ENCODE data around the gene KANSL1L. TPM values are rescaled to one million over a fixed set of nuclear protein-coding genes. Genes with fewer than 3 reads are reported as not detected.
A peak's percentile ranks its signal among the peaks of the same experiment; 100 is the strongest.
"Not testable (repeated sequence)": the region's sequence is repeated elsewhere in the genome, so short reads cannot be mapped to it uniquely, and the experiment has no call there.

KANSL1L gene
- total and polyA plus RNA-seq, 4 experiments from 2014 or later: 0.26 to 12.1 (median 5.7) TPM

DNA sequence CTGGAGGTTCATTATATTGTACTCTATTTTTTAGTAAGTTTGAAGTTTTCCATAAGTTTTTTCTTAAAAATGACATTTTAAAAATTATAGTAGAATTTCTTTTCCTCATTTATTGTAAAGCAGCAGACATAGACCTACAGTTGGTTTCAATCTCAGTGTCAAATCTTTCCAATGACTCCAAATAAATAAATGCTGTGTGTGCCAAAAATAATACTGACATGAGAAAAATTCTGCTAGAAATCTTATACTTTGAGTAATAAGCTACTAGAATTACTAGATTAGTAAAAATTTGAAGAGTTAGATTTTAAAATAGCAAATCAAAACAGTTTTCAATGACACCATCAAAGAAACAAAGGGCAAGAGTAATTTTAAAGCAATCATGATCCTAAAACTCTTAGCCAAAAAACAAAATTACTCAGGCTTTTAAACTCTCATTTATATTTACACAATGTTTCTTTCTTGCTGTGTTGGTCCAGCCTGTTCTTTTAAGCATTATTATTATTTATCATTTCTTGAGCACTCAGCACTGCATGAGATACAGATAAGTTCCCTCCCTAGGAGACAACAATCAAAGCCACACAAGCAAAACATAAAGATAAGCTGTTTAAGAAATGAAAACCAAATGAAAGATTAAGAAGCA lies 8.3 kb upstream of the KANSL1L start:
- no peak for DNase-seq
- Mint-ChIP-seq H3K27ac (no peak overlapping the region), H3K4me3 (no peak overlapping the region), H3K36me3 (peaks cover 7 to 12% of the 10 kb centered on the region in 2 donors), H3K9me3 (peaks cover 8 to 21% (median 13%) of the 10 kb centered on the region in 8 donors), H3K4me1 (peaks cover 2 to 16% (median 8%) of the 10 kb centered on the region in 4 donors), H3K27me3 (peaks cover 10 to 27% of the 10 kb centered on the region in 2 donors)
- no peaks in the 10 kb centered on the region for H3K27me3 ChIP-seq (ENCODE audit: insufficient read depth, low read length)
- H3K9me3 ChIP-seq (ENCODE audit: control insufficient read depth in 1 of 2, low read length in 2 of 2): no peaks in the 10 kb centered on the region
- no peaks in the 10 kb centered on the region for H3K4me1 ChIP-seq (ENCODE audit: insufficient read depth, low read length)
- no peaks in the 10 kb centered on the region for H3K36me3 ChIP-seq (ENCODE audit: insufficient read depth, low read length)
- no peak overlapping the region for H3K27ac ChIP-seq (ENCODE audit: low read depth, low read length)
- no peak overlapping the region for H3K4me3 ChIP-seq (ENCODE audit: low read length in 2 of 2)
- CTCF ChIA-PET (ENCODE audit: partially characterized antibody): no interaction called here
- intact Hi-C loops (cut with micrococcal nuclease): no loop called here
- POLR2A ChIA-PET (ENCODE audit: partially characterized antibody): no interaction called here

DNA sequence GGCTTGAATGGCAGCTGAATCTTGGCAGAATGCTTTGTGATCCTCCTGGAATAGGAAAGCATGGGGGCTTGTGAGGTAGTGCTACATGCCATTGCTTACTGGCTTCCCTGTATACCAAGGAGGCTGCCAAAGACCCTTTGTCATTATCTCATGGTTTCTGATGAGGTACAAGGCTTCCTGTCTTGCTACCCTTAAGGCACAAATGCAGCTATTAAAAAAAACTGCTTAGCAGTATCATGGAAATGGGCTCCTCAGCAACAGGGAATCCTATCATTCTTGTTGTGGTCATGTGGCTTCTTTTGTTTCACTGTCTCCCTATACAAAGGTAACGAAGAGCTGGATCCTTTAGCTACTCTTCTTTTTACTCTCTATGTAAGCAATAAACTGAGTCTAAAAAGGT lies 6.6 kb upstream of the KANSL1L start:
- ChIA-PET CTCF (ENCODE audit: partially characterized antibody) (interaction anchor here (0.7 kb wide), 1 partner anchor 163 kb away, joined by 3 read pairs; no protein-coding TSS in a partner anchor), POLR2A (ENCODE audit: partially characterized antibody) (no interaction called here)
- no peak for DNase-seq

GRCh38 chr2:210177115-210177514 lies 5.9 kb upstream of the KANSL1L start:
- intact Hi-C loops (cut with micrococcal nuclease); H3K9me3 Mint-ChIP-seq; H3K36me3 Mint-ChIP-seq; H3K4me3 ChIP-seq (ENCODE audit: low read length in 2 of 2); H3K27ac Mint-ChIP-seq; H3K36me3 ChIP-seq (ENCODE audit: insufficient read depth, low read length); H3K27ac ChIP-seq (ENCODE audit: low read depth, low read length); H3K4me3 Mint-ChIP-seq; H3K4me1 ChIP-seq (ENCODE audit: insufficient read depth, low read length); H3K27me3 ChIP-seq (ENCODE audit: insufficient read depth, low read length); POLR2A ChIA-PET (ENCODE audit: partially characterized antibody); H3K9me3 ChIP-seq (ENCODE audit: control insufficient read depth in 1 of 2, low read length in 2 of 2); DNase-seq: not testable (repeated sequence)
- CTCF ChIA-PET (ENCODE audit: partially characterized antibody): interaction anchor here (0.7 to 1.3 kb wide), 2 partner anchors 12 to 162 kb away, joined by 3 to 4 read pairs; no protein-coding TSS in a partner anchor
- peaks cover 2 to 15% (median 9%) of the 10 kb centered on the region in 4 donors for H3K4me1 Mint-ChIP-seq
- peaks cover 8 to 11% of the 10 kb centered on the region in 2 donors for H3K27me3 Mint-ChIP-seq

More for the DNA sequence above, 6.6 kb upstream of the KANSL1L start:
- no peak overlapping the region for H3K27ac Mint-ChIP-seq
- H3K36me3 Mint-ChIP-seq: no peaks in the 10 kb centered on the region
- peaks cover 0 to 5% (median 2%) of the 10 kb centered on the region in 8 donors for H3K9me3 Mint-ChIP-seq
- H3K27me3 Mint-ChIP-seq: peaks cover 10 to 16% of the 10 kb centered on the region in 2 donors
- Histone ChIP-seq H3K27me3 (ENCODE audit: insufficient read depth, low read length) (no peaks in the 10 kb centered on the region), H3K4me3 (ENCODE audit: low read length in 2 of 2) (no peak overlapping the region), H3K4me1 (ENCODE audit: insufficient read depth, low read length) (no peaks in the 10 kb centered on the region), H3K27ac (ENCODE audit: low read depth, low read length) (no peak overlapping the region), H3K36me3 (ENCODE audit: insufficient read depth, low read length) (no peaks in the 10 kb centered on the region), H3K9me3 (ENCODE audit: control insufficient read depth in 1 of 2, low read length in 2 of 2) (no peaks in the 10 kb centered on the region)
- H3K4me3 Mint-ChIP-seq: no peak overlapping the region
- intact Hi-C loops (cut with micrococcal nuclease): no loop called here
- H3K4me1 Mint-ChIP-seq: peaks cover 2 to 13% (median 8%) of the 10 kb centered on the region in 4 donors

DNA sequence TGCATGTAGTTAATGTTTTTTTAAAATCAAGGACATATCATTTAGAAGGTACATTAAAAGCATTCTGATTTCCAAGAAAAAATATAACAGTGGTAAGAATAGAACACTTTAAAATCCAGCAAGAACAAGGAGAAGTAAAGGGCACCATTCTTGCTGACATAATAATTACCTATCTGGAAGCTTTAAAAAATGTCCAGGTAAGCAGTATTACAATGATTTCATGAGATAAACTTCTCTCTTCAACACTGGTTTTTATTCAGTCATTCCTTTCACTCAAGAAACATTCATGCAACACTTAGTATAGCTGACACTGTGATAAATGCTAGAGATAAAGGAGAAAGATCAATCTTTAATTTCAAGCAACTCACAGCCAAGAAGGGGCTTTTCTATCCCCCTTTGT lies 2.9 kb upstream of the KANSL1L start:
- Mint-ChIP-seq H3K36me3 (peaks cover 0 to 13% of the 10 kb centered on the region in 2 donors), H3K27ac (peak overlapping the region in 1 of 7 donors; percentile 17), H3K27me3 (peaks cover 0 to 14% of the 10 kb centered on the region in 2 donors), H3K4me3 (no peak overlapping the region), H3K4me1 (peaks cover 9 to 23% (median 17%) of the 10 kb centered on the region in 4 donors), H3K9me3 (peaks cover 0 to 1% (median 0%) of the 10 kb centered on the region in 8 donors)
- CTCF ChIA-PET (ENCODE audit: partially characterized antibody): interaction anchor here (1.1 kb wide), 1 partner anchor 12 kb away, joined by 3 read pairs; no protein-coding TSS in a partner anchor
- Histone ChIP-seq H3K27ac (ENCODE audit: low read depth, low read length) (no peak overlapping the region), H3K27me3 (ENCODE audit: insufficient read depth, low read length) (no peaks in the 10 kb centered on the region), H3K9me3 (ENCODE audit: control insufficient read depth in 1 of 2, low read length in 2 of 2) (no peaks in the 10 kb centered on the region), H3K4me1 (ENCODE audit: insufficient read depth, low read length) (peaks cover 18% of the 10 kb centered on the region), H3K36me3 (ENCODE audit: insufficient read depth, low read length) (no peaks in the 10 kb centered on the region), H3K4me3 (ENCODE audit: low read length in 2 of 2) (no peak overlapping the region)
- no peak for DNase-seq
- POLR2A ChIA-PET (ENCODE audit: partially characterized antibody): no interaction called here
- intact Hi-C loops (cut with micrococcal nuclease): no loop called here

- peak overlapping the region; percentile 89 to 98 (median 92) for H3K4me3 Mint-ChIP-seq
- H3K27ac ChIP-seq (ENCODE audit: low read depth, low read length): peak overlapping the region; percentile 55
- CTCF ChIA-PET (ENCODE audit: partially characterized antibody): interaction anchor here (1.2 kb wide), 1 partner anchor 24 kb away, joined by 4 read pairs; no protein-coding TSS in a partner anchor
- intact Hi-C loops (cut with micrococcal nuclease): no loop called here
- H3K36me3 ChIP-seq (ENCODE audit: insufficient read depth, low read length): no peaks in the 10 kb centered on the region
- peaks cover 9 to 28% (median 18%) of the 10 kb centered on the region in 4 donors for H3K4me1 Mint-ChIP-seq
- no peak for DNase-seq
- peaks cover 0 to 12% of the 10 kb centered on the region in 2 donors for H3K27me3 Mint-ChIP-seq
- peaks cover 18% of the 10 kb centered on the region for H3K4me1 ChIP-seq (ENCODE audit: insufficient read depth, low read length)
- peak overlapping the region; percentile 74 to 99 (median 91) for H3K27ac Mint-ChIP-seq
- peaks cover 0 to 1% (median 0%) of the 10 kb centered on the region in 8 donors for H3K9me3 Mint-ChIP-seq
- POLR2A ChIA-PET (ENCODE audit: partially characterized antibody): interaction anchor here (1.6 kb wide), 1 partner anchor 162 kb away, joined by 3 read pairs; no protein-coding TSS in a partner anchor
- peaks cover 0 to 13% of the 10 kb centered on the region in 2 donors for H3K36me3 Mint-ChIP-seq
- no peaks in the 10 kb centered on the region for H3K27me3 ChIP-seq (ENCODE audit: insufficient read depth, low read length)
- H3K9me3 ChIP-seq (ENCODE audit: control insufficient read depth in 1 of 2, low read length in 2 of 2): no peaks in the 10 kb centered on the region
- H3K4me3 ChIP-seq (ENCODE audit: low read length in 2 of 2): peak overlapping the region in 1 of 2 donors; percentile 61
These were observed 988 bp upstream of the KANSL1L start for GRCh38 chr2:210172219-210172575.

DNA sequence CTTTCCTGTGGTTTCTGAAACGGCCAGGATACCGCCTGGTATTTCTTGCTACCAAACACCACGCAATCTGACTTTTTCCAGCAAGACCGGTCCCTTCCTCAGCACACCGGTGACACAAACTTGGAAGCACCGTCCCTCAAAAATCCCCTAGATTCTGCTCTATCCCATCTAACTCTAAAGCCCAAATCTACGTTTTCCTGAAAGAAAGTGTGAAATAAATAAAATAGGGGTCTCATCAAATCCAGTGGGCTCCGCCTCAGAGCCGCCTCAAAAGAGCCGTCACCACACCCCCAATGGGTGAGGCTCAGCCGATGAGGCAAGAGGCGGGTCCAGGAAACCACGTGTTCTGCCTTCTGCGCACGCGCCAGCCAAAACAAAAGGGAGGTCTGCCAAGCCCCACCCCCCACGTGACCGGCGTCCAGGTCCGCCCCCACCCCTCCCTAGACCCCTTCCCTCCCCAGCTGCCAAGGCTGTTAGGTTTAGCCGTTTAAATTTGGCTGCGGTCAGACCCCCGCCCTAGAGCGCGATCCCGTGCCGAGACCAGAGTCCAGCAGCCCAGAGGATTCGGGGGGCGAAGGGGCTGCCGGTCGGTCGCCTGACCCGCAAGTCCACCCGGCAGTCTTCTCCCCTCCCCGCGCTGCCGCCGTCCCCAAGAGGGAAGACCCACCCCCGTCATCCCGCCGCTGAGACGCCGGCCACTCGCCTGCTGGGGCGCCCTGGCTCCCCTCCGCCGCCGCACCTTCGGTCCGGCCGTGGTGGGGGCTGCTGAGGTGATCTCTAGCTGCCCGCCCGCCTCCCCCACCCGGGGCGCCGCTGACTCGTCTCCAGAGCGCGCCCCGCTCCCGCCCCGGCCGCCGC lies 534 bp downstream of the KANSL1L start:
- no peaks in the 10 kb centered on the region for H3K27me3 ChIP-seq (ENCODE audit: insufficient read depth, low read length)
- intact Hi-C loops (cut with micrococcal nuclease): loop anchor here (1.0 to 2.0 kb wide), 2 partner anchors 168 to 306 kb away; partner anchors contain the start of genes LANCL1 and RPE
- ChIA-PET POLR2A (ENCODE audit: partially characterized antibody) (interaction anchor here (1.8 kb wide), 1 partner anchor 10 kb away, joined by 6 read pairs; no protein-coding TSS in a partner anchor), CTCF (ENCODE audit: partially characterized antibody) (no interaction called here)
- Mint-ChIP-seq H3K4me1 (peaks cover 9 to 28% (median 18%) of the 10 kb centered on the region in 4 donors), H3K27me3 (peaks cover 0 to 8% of the 10 kb centered on the region in 2 donors), H3K9me3 (peaks cover 0 to 1% (median 0%) of the 10 kb centered on the region in 8 donors), H3K27ac (peak overlapping the region; percentile 96 to 99 (median 98)), H3K36me3 (peaks cover 0 to 13% of the 10 kb centered on the region in 2 donors), H3K4me3 (peak overlapping the region; percentile 96 to 99 (median 98))
- peak overlapping the region; percentile 65 for H3K27ac ChIP-seq (ENCODE audit: low read depth, low read length)
- H3K4me1 ChIP-seq (ENCODE audit: insufficient read depth, low read length): peaks cover 18% of the 10 kb centered on the region
- DNase-seq: peak; percentile 93 to 96 (median 94)
- peak overlapping the region; percentile 81 to 97 for H3K4me3 ChIP-seq (ENCODE audit: low read length in 2 of 2)
- H3K36me3 ChIP-seq (ENCODE audit: insufficient read depth, low read length): no peaks in the 10 kb centered on the region
- H3K9me3 ChIP-seq (ENCODE audit: control insufficient read depth in 1 of 2, low read length in 2 of 2): no peaks in the 10 kb centered on the region

DNA sequence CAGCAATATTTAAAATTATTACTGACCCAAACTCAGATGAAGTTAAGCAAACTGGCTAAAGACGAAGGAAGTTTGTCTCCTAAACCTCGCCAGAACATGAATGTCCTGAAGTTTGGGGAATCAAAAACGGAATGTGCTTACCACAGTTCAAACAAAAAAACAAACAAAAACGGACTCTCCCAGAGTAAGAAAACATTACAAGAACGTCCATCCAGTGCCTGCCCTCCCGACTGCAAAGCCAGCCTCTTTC lies 1.1 kb downstream of the KANSL1L start:
- DNase-seq: peak in 1 of 5 donors; percentile 8
- ChIA-PET CTCF (ENCODE audit: partially characterized antibody) (no interaction called here), POLR2A (ENCODE audit: partially characterized antibody) (interaction anchor here (1.8 kb wide), 1 partner anchor 11 kb away, joined by 6 read pairs; no protein-coding TSS in a partner anchor)
- peaks cover 0 to 8% of the 10 kb centered on the region in 2 donors for H3K27me3 Mint-ChIP-seq
- peak overlapping the region; percentile 96 to 99 (median 98) for H3K27ac Mint-ChIP-seq
- H3K36me3 Mint-ChIP-seq: peaks cover 0 to 13% of the 10 kb centered on the region in 2 donors
- intact Hi-C loops (cut with micrococcal nuclease): loop anchor here (1.0 to 2.0 kb wide), 2 partner anchors 168 to 307 kb away; partner anchors contain the start of genes LANCL1 and RPE
- Histone ChIP-seq H3K36me3 (ENCODE audit: insufficient read depth, low read length) (no peaks in the 10 kb centered on the region), H3K9me3 (ENCODE audit: control insufficient read depth in 1 of 2, low read length in 2 of 2) (no peaks in the 10 kb centered on the region), H3K4me3 (ENCODE audit: low read length in 2 of 2) (peak overlapping the region; percentile 81 to 97), H3K27me3 (ENCODE audit: insufficient read depth, low read length) (no peaks in the 10 kb centered on the region), H3K27ac (ENCODE audit: low read depth, low read length) (peak overlapping the region; percentile 65), H3K4me1 (ENCODE audit: insufficient read depth, low read length) (peaks cover 18% of the 10 kb centered on the region)
- peaks cover 9 to 28% (median 18%) of the 10 kb centered on the region in 4 donors for H3K4me1 Mint-ChIP-seq
- H3K4me3 Mint-ChIP-seq: peak overlapping the region; percentile 96 to 99 (median 98)
- H3K9me3 Mint-ChIP-seq: peaks cover 0 to 1% (median 0%) of the 10 kb centered on the region in 8 donors

All from CD4-positive, alpha-beta memory T cell (primary cell).